Testis (tissue), 2 donors: Measurements from ENCODE around the gene PVALEF.

Experiments
- CTCF ChIP-seq, 3 experiments: fragments of 450-650 bp in 2 of 3; fragments of 200-600 bp in 1 of 3; sonication (generic) in 1 of 3; IDR thresholded peaks; one replicate each; pipeline ENCODE4 v1.5.1; 2016 to 2019; ENCODE audit warnings: antibody characterized with exemption in 3 of 3, mild to moderate bottlenecking in 2 of 3, moderate library complexity in 1 of 3
- POLR2A ChIP-seq: fragments of 450-650 bp; IDR thresholded peaks from one replicate; pipeline ENCODE4 v1.6.1; 2017; ENCODE audit warnings: antibody characterized with exemption, mild to moderate bottlenecking, moderate library complexity

DNA sequence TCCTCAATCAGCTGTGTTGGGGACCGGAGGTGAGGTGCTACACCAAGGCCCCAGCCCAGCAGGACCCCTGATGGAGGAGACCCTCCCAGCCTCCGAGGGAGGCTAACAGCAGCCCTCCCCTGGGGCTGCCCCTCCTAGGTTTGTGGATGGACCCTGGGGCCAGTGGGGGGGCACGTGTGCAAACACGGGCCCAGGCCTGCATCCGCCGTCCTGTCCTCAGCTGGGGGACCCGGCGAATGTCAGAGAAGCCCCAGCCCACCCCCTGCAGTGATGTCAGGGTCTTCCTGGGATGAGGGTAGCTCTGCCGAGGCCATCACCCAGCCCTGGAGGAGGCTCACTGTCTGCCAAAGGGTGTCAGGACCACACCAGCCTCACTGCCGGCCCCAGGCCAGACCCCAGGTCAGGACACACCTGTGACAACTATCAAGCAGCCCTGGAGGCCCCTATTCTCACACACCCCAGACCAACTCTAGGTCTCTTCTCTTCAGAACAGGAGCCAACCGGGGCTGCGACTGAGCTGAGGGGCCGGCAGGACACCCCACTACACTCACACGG, 30.7 kb downstream of the PVALEF start:
- TF ChIP-seq CTCF (IDR thresholded peaks at IDR 0.05) (no peak), POLR2A (no peak)
